ENCODE results near the gene KCNMB2.

The KCNMB2 gene

DNA sequence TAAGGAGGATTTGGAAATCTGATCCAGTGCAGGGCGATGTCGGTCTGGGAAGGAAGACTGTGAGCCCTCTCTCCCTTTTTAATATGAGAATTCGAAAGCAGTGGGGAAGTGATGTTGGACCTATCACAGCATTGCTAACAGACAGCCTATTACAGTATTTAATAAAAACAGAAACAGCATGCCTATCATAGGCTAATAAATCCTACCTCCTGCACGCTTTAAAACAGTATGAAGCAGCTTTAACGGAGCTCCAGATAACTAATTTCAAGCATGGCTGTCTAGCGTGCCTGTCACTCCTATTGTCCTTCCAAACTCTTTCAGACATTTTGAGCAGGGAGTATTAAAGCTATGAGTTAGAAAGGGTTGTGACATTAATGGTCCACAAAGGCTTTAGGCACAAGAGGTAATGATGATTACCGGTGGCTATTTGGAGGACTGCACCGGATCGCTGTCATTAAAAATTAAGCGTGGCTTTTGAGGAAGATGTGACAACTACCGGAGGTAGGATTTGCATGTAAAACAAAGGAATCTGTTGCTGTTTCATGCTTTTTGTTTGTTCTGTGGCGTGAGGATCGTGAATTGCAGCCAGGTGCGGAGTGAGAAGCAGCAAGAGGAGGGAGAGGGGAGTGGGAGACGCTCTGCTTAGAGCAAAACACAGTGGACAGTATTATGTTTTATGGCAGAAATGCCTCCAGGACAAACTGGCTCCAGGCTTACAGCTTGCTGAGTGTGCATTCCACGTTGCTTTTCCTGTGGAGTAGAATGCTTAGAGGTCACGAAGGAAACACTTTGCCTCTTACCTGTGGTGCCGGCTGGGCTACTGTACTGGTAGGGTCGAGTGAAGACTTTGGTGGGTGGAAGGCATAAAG is at the start of gene KCNMB2:
TSS of gene KCNMB2 (plus strand) at position 226 of the 869 bp plus-strand sequence.
- Histone ChIP-seq H3K4me3 (ENCODE audit: low read depth, low read length) (no peak within 1 kb of the TSS), H3K36me3 (no peaks in the 10 kb centered on the region), H3K27me3 (ENCODE audit: insufficient read depth, low read depth, severe bottlenecking) (no peaks in the 10 kb centered on the region), H3K27ac (no peak within 1 kb of the TSS), H3K9me3 (ENCODE audit: severe bottlenecking) (no peaks in the 10 kb centered on the region)
- no peak for DNase-seq
- no peak for TF ChIP-seq CTCF (IDR thresholded peaks at IDR 0.05; ENCODE audit: low read depth, low read length)

GRCh38 chr3:178486903-178487302 is 49.3 kb upstream of the KCNMB2 start:
- no peak for TF ChIP-seq CTCF (IDR thresholded peaks at IDR 0.05; ENCODE audit: low read depth, low read length)
- H3K4me3 ChIP-seq (ENCODE audit: low read depth, low read length), result no peak overlapping the region
- no peak overlapping the region for H3K27ac ChIP-seq
- no peaks in the 10 kb centered on the region for H3K27me3 ChIP-seq (ENCODE audit: insufficient read depth, low read depth, severe bottlenecking)
- no peak for DNase-seq
- H3K36me3 ChIP-seq, result no peaks in the 10 kb centered on the region
- H3K9me3 ChIP-seq (ENCODE audit: severe bottlenecking), result no peaks in the 10 kb centered on the region

DNA sequence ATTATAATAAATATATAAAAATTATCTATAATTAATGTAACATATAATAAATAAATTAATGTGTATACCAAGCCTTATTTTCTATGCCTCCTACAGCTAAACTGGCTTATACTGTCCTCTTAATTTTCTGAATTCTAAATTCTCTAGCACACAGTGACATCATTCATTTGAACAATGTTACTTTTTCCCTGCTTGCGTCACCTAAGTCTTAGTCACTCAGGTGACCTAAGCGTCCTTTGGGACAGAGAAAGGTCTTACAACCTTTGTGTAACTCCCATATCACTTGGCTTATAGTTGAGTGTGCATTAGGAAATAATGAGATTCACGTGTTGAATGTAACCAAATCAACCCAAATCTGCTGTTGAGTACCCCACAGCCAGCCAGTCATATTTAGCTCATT is 48.5 kb upstream of the KCNMB2 start:
- Histone ChIP-seq H3K4me3 (ENCODE audit: low read depth, low read length) (no peak overlapping the region), H3K9me3 (ENCODE audit: severe bottlenecking) (no peaks in the 10 kb centered on the region), H3K27me3 (ENCODE audit: insufficient read depth, low read depth, severe bottlenecking) (no peaks in the 10 kb centered on the region), H3K36me3 (no peaks in the 10 kb centered on the region), H3K27ac (no peak overlapping the region)
- no peak for DNase-seq
- no peak for TF ChIP-seq CTCF (IDR thresholded peaks at IDR 0.05; ENCODE audit: low read depth, low read length)

DNA sequence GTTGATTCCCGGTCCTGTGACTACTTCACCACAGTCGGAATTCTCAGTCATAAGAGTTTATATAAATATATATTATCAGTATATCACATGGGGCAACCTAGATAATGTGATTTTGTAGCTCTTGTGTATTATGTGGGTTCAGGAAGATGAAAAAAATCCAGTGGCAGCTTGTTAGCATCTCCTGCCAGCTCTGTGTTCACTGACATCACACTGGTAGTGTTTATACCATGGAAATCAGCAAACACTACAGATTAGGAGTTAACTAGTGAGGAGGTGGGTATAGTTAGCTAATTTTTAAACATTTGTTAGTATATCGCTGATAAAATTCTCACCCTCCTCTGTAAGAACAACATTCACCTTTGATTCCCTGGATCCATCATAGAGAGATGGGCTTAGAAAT is 44.5 kb upstream of the KCNMB2 start:
- no peak overlapping the region for H3K27ac ChIP-seq
- no peak for TF ChIP-seq CTCF (IDR thresholded peaks at IDR 0.05; ENCODE audit: low read depth, low read length)

GRCh38 chr3:178492491-178492890 is 43.7 kb upstream of the KCNMB2 start:
- no peak for DNase-seq
- Histone ChIP-seq H3K4me3 (ENCODE audit: low read depth, low read length) (no peak overlapping the region), H3K9me3 (ENCODE audit: severe bottlenecking) (no peaks in the 10 kb centered on the region), H3K36me3 (no peaks in the 10 kb centered on the region), H3K27me3 (ENCODE audit: insufficient read depth, low read depth, severe bottlenecking) (no peaks in the 10 kb centered on the region), H3K27ac (no peak overlapping the region)
- no peak for TF ChIP-seq CTCF (IDR thresholded peaks at IDR 0.05; ENCODE audit: low read depth, low read length)

More for the DNA sequence above, 44.5 kb upstream of the KCNMB2 start:
- Histone ChIP-seq H3K27me3 (ENCODE audit: insufficient read depth, low read depth, severe bottlenecking) (no peaks in the 10 kb centered on the region), H3K4me3 (ENCODE audit: low read depth, low read length) (no peak overlapping the region), H3K9me3 (ENCODE audit: severe bottlenecking) (no peaks in the 10 kb centered on the region), H3K36me3 (no peaks in the 10 kb centered on the region)
- no peak for DNase-seq

Data from WERI-Rb-1 (cell line).